ENCODE results near the gene MFRP.

Gene MFRP

DNA sequence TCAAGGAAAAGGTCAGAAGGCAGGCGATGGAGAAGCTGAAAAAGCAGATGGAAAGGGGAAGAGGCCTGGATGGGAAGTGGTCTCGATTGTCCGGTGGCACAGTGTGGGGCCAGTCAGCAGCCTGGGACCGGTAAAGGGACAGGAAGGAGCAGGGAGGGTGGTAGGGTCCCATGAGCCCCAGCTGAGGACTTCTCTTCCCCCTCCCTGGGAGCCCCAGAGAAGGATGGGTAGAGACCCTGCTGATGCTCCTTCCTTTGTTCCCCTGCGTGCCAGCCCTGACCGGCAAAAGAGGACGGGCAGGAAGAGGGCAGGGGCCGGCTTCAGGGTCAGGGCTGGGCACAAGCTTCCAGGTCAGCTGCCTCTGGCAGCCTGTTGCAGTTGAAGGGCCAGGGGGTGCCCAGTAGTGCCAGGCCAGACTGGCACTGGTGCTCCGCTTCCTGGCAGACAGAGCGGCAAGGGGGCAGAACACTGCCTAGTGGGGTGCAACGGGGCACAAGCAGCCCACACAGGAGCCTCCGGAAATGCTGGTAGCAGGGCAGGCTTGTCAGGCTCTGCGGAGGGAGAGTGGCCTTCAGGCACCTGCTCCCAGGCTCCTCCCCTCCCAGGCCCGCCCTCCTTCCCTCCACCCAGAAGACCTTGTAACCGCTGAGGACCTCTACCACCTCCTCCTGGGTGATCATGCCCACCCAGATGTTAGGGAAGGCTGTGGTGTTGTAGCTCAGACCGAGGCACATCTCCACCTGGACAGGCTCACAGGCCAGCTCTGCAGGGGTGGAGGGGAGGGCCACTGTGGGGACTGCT, 5.1 kb downstream of the MFRP start:
- peaks cover 21% of the 10 kb centered on the region for H3K4me1 ChIP-seq (ENCODE audit: insufficient read depth, low read length, poor library complexity, severe bottlenecking)
- no peak overlapping the region for H2AFZ ChIP-seq (ENCODE audit: low read length)
- peaks cover 5% of the 10 kb centered on the region for H4K20me1 ChIP-seq (ENCODE audit: insufficient read depth, low read length, poor library complexity, severe bottlenecking)
- H3K9ac ChIP-seq (ENCODE audit: low read depth, low read length, poor library complexity, severe bottlenecking) = no peak overlapping the region
- no peaks in the 10 kb centered on the region for H3K27me3 ChIP-seq (ENCODE audit: insufficient read depth, low read length, poor library complexity, severe bottlenecking)
- H3K9me2 ChIP-seq (replicated peaks; ENCODE audit: low read depth, low read length) = no peaks in the 10 kb centered on the region
- H3K36me3 ChIP-seq (ENCODE audit: insufficient read depth, low read length) = no peaks in the 10 kb centered on the region
- H3K9me3 ChIP-seq (ENCODE audit: insufficient read depth, low read depth, low read length) = no peaks in the 10 kb centered on the region
- H3K4me3 ChIP-seq (ENCODE audit: low read length, poor library complexity, severe bottlenecking) = no peak overlapping the region
- TF ChIP-seq EZH2phosphoT487 (IDR thresholded peaks at IDR 0.05; ENCODE audit: borderline replicate concordance) = no peak
- TF ChIP-seq, protein P1, sequence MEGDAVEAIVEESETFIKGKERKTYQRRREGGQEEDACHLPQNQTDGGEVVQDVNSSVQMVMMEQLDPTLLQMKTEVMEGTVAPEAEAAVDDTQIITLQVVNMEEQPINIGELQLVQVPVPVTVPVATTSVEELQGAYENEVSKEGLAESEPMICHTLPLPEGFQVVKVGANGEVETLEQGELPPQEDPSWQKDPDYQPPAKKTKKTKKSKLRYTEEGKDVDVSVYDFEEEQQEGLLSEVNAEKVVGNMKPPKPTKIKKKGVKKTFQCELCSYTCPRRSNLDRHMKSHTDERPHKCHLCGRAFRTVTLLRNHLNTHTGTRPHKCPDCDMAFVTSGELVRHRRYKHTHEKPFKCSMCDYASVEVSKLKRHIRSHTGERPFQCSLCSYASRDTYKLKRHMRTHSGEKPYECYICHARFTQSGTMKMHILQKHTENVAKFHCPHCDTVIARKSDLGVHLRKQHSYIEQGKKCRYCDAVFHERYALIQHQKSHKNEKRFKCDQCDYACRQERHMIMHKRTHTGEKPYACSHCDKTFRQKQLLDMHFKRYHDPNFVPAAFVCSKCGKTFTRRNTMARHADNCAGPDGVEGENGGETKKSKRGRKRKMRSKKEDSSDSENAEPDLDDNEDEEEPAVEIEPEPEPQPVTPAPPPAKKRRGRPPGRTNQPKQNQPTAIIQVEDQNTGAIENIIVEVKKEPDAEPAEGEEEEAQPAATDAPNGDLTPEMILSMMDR (conservative IDR thresholded peaks at IDR 0.05; ENCODE audit: low read length) = no peak
- H3K79me2 ChIP-seq (ENCODE audit: insufficient read depth, low read length) = peaks cover 18% of the 10 kb centered on the region; the same call in 1 of the 2 replicates
- no peaks in the 10 kb centered on the region for H3F3A ChIP-seq (ENCODE audit: low read depth)
- no peak overlapping the region for H3K4me2 ChIP-seq (ENCODE audit: low read depth, low read length, poor library complexity, severe bottlenecking)

DNA sequence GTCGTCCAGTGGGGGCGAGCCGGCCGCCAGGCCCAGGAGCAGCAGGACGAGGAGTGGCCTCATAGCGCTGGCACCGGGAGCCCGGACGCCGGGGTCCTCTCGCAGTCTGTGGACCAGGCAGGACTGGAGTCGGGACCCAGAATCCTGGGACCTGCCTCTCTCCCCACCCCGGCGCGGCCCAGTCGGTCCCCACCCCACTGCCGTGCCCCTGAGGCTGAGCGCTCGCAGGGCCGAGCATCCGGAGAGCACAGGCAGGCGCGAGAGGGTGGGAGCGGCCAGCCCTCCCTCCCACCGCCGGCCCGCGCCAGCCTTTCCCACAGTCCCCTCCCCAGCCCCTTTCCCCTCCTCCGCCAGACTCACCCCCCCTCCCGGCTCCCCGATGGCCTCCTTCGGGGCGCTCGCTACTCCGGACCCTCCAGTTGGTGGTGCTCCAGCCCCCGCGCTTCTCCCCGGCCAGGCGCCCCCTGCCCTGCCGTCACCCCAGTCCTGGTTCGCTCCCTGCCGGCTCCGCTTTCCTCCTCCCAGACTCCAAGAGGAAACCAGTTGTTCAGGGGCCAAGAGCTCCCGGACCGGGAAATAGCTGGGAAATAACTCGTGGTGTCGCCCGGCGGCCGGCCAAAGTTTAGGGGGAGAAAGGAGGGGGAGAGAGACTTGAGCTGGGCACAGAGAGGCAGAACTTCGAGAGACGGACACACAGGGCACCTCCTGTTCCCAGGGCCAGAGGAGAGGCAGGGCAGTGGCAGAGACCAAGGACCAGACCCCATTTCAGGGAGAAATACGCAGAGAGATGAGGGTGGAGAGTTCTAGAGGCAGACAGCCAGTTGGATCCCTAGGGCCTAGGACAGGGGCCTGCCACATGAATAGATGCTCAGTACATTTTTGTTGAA, 5.9 kb downstream of the MFRP start, which contains the start of gene C1QTNF5:
Gene C1QTNF5 (minus strand): TSS at position 549 of the 887 bp plus-strand sequence. CDS start 486 bp downstream, at position 63.
- TF ChIP-seq EZH2phosphoT487 (IDR thresholded peaks at IDR 0.05; ENCODE audit: borderline replicate concordance) = no peak
- TF ChIP-seq, protein P1 (conservative IDR thresholded peaks at IDR 0.05; ENCODE audit: low read length) = no peak
- peaks cover 7% of the 10 kb centered on the region for H4K20me1 ChIP-seq (ENCODE audit: insufficient read depth, low read length, poor library complexity, severe bottlenecking)
- no peaks in the 10 kb centered on the region for H3K27me3 ChIP-seq (ENCODE audit: insufficient read depth, low read length, poor library complexity, severe bottlenecking)
- no peaks in the 10 kb centered on the region for H3F3A ChIP-seq (ENCODE audit: low read depth)
- H3K9ac ChIP-seq (ENCODE audit: low read depth, low read length, poor library complexity, severe bottlenecking) = no peak within 1 kb of the TSS
- no peaks in the 10 kb centered on the region for H3K9me3 ChIP-seq (ENCODE audit: insufficient read depth, low read depth, low read length)
- H3K79me2 ChIP-seq (ENCODE audit: insufficient read depth, low read length) = peaks cover 27% of the 10 kb centered on the region
- H3K36me3 ChIP-seq (ENCODE audit: insufficient read depth, low read length) = no peaks in the 10 kb centered on the region
- no peak within 1 kb of the TSS for H3K4me2 ChIP-seq (ENCODE audit: low read depth, low read length, poor library complexity, severe bottlenecking)
- no peaks in the 10 kb centered on the region for H3K9me2 ChIP-seq (replicated peaks; ENCODE audit: low read depth, low read length)
- no peak within 1 kb of the TSS for H2AFZ ChIP-seq (ENCODE audit: low read length)
- peaks cover 29% of the 10 kb centered on the region for H3K4me1 ChIP-seq (ENCODE audit: insufficient read depth, low read length, poor library complexity, severe bottlenecking)
- H3K4me3 ChIP-seq (ENCODE audit: low read length, poor library complexity, severe bottlenecking) = no peak within 1 kb of the TSS

DNA sequence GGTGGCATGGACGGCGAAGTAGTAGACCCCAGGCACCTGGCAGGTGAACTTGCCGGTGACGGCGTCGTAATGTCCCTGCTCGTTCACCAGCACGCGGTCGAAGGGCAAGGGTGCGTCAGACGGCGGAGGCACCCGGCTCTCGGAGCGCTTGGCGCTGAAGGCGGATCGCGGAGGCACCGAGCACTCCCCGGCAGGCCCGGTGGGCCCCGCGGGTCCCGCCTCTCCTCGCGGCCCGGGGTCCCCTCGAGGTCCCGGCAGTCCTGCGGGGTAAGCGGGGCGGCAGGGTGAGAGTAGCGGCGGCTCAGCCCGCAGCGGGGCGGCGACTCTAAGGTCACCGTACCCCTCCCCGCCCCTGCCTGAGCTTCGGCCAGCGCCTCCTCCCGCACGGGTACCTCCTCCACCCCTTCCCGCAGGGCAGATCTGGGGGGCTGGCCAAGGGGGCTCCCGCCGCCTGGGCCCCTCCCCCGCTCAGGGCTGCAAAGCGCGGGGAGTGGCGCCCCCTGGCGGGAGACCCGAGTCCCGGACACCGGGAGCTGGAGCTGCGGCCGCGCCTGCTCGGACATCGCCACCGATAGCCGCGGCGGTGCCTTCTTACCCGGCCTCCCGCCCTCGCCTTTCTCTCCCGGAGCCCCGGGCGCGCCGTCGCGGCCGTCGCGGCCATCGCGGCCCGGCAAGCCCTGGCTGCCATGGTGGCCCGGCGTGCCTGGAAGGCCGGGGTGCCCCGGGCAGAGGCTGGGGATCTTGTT, 6.7 kb downstream of the MFRP start:
- no peak overlapping the region for H3K9ac ChIP-seq (ENCODE audit: low read depth, low read length, poor library complexity, severe bottlenecking)
- no peaks in the 10 kb centered on the region for H3K9me2 ChIP-seq (replicated peaks; ENCODE audit: low read depth, low read length)
- H3F3A ChIP-seq (ENCODE audit: low read depth) = no peaks in the 10 kb centered on the region
- peaks cover 9% of the 10 kb centered on the region for H4K20me1 ChIP-seq (ENCODE audit: insufficient read depth, low read length, poor library complexity, severe bottlenecking)
- H2AFZ ChIP-seq (ENCODE audit: low read length) = no peak overlapping the region
- H3K9me3 ChIP-seq (ENCODE audit: insufficient read depth, low read depth, low read length) = no peaks in the 10 kb centered on the region
- peaks cover 35% of the 10 kb centered on the region for H3K79me2 ChIP-seq (ENCODE audit: insufficient read depth, low read length)
- H3K4me2 ChIP-seq (ENCODE audit: low read depth, low read length, poor library complexity, severe bottlenecking) = no peak overlapping the region
- no peaks in the 10 kb centered on the region for H3K36me3 ChIP-seq (ENCODE audit: insufficient read depth, low read length)
- TF ChIP-seq, protein P1 (conservative IDR thresholded peaks at IDR 0.05; ENCODE audit: low read length) = 0 out of 2 replicates have a peak, but pooled peaks have one; percentile 13
- TF ChIP-seq EZH2phosphoT487 (IDR thresholded peaks at IDR 0.05; ENCODE audit: borderline replicate concordance) = no peak
- peaks cover 37% of the 10 kb centered on the region for H3K4me1 ChIP-seq (ENCODE audit: insufficient read depth, low read length, poor library complexity, severe bottlenecking)
- no peak overlapping the region for H3K4me3 ChIP-seq (ENCODE audit: low read length, poor library complexity, severe bottlenecking)
- peaks cover under 1% of the 10 kb centered on the region for H3K27me3 ChIP-seq (ENCODE audit: insufficient read depth, low read length, poor library complexity, severe bottlenecking)
